GM23248 (cell line): ENCODE measurements around the gene HTRA1.

Experiments used
- EZH2 ChIP-seq: fragments of 200-600 bp; sonication (generic); IDR thresholded peaks from 2 replicates; pipeline ENCODE4 v1.6.1; 2018; ENCODE audit warnings: antibody characterized with exemption, mild to moderate bottlenecking; ENCODE audit not compliant: insufficient read depth, poor library complexity, severe bottlenecking
- EZH2phosphoT487 ChIP-seq: fragments of 200-600 bp; sonication (generic); IDR thresholded peaks from 2 replicates; pipeline ENCODE4 v1.6.1; 2018; ENCODE audit warnings: antibody characterized with exemption, moderate library complexity, mild to moderate bottlenecking, low read depth; ENCODE audit not compliant: insufficient read depth

DNA sequence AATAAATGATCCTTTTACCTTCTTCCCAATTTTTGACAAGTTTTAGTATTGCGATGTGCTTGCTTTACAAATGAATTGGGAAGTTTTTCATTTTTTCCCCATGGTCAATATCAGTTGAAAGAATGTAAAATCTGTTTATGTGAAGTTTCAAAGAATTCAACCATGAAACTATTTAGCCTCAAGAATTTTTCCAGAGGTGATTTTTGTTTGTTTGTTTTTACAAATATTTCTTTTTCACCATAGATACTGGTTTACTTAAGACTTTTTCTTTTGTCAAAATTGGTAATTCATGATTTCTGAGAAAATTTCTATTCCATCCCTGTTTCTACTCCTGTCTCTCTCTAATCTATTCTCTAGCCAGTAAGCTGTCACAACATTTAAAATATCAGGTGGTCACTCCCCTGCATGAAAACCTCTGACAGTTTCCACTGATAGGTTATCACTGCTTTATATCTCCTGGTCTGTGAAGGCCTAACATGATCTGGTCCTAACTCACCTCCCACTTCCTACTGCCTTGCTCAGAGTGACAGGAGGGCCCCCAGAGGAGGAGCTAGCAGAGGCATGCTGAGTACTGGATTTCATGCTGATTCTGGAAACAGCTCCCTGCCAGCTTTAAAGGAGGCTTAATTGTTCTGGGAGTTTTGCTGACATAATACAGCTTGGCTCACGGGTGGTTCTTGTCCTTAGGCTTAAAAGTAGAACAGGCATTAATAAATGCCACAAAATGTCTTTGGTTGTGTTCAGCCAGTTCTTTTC, 14.5 kb upstream of the HTRA1 start:
- TF ChIP-seq EZH2phosphoT487 = no peak
- TF ChIP-seq EZH2 = no peak
